ENCODE results near the gene ANO6.
A peak's percentile ranks its signal among the peaks of the same experiment; 100 is the strongest.

Gene ANO6

DNA sequence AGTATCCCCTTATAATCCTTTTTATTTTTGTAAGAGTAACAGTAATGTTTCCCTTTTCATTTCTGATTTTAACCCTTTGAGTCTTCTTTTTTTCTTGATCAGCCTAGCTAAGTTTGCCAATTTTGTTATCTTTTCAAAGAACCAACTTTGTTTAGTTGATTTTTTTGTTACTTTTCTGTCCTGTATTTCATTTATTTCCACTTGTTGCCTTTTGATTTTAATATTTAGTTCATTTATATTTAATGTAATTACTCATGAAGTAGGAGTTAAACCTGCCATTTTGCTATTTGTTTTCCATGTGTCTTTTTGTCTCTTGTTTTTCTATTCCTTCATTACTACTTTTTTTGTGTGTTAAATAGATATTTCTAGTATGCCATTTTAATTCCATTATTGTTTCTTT lies 146.4 kb downstream of the ANO6 start:
- TF ChIP-seq, protein P1, sequence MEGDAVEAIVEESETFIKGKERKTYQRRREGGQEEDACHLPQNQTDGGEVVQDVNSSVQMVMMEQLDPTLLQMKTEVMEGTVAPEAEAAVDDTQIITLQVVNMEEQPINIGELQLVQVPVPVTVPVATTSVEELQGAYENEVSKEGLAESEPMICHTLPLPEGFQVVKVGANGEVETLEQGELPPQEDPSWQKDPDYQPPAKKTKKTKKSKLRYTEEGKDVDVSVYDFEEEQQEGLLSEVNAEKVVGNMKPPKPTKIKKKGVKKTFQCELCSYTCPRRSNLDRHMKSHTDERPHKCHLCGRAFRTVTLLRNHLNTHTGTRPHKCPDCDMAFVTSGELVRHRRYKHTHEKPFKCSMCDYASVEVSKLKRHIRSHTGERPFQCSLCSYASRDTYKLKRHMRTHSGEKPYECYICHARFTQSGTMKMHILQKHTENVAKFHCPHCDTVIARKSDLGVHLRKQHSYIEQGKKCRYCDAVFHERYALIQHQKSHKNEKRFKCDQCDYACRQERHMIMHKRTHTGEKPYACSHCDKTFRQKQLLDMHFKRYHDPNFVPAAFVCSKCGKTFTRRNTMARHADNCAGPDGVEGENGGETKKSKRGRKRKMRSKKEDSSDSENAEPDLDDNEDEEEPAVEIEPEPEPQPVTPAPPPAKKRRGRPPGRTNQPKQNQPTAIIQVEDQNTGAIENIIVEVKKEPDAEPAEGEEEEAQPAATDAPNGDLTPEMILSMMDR (IDR thresholded peaks at IDR 0.05): no peak
- TF ChIP-seq ZFX (IDR thresholded peaks at IDR 0.05; ENCODE audit: borderline replicate concordance): no peak
- H3K27ac ChIP-seq: no peak overlapping the region

DNA sequence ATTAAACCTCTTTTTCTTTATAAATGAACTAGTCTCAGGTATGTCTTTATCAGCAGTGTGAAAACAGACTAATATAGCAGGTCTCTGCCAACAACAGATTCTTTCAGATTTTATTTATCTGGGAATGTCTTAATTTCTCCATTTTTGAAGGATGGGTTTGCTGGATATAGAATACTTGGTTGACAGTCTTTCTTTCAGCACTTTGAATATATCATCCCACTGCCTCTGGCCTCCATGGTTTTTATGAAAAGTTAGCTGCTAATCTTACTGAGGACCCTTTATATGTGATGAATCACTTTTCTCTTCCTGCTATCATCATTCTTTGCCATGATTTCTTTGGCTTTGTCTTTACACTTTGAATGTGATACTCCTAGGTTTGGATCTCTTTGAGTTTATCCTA lies 148.0 kb downstream of the ANO6 start:
- H3K27ac ChIP-seq: no peak overlapping the region
- TF ChIP-seq, protein P1 (IDR thresholded peaks at IDR 0.05): no peak
- TF ChIP-seq ZFX (IDR thresholded peaks at IDR 0.05; ENCODE audit: borderline replicate concordance): no peak

DNA sequence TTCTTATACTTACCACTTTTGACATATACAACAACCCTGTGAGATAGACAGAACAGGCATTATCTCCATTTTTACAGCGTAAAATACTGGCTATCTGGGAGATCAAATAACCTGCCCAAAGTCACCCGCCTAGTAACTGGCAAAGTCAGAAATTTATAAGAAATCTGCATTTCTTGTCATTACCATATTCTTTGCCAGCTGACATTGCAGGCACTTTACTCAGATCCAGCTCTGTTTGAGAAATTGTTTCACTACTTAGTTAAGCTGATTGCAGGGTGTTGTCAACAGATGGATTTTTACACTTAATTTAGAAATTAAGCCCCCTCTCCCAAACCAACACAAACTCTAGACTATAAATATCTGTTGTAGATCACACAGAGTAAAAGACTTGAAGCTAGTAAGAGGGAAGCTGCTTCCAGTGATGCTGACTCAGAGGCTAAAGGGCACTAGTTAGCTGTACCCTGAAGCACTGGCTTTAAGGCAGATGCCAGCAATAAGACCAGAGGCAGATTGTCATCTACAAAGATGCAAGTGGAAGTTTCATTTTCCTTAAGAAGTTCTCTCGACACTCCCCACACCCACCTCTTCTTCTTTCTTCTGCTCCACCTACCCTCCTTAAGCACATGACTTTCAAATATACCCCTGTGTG lies 153.1 kb downstream of the ANO6 start:
- no peak overlapping the region for H3K27ac ChIP-seq
- TF ChIP-seq, protein P1 (IDR thresholded peaks at IDR 0.05): no peak
- TF ChIP-seq ZFX (IDR thresholded peaks at IDR 0.05; ENCODE audit: borderline replicate concordance): no peak

DNA sequence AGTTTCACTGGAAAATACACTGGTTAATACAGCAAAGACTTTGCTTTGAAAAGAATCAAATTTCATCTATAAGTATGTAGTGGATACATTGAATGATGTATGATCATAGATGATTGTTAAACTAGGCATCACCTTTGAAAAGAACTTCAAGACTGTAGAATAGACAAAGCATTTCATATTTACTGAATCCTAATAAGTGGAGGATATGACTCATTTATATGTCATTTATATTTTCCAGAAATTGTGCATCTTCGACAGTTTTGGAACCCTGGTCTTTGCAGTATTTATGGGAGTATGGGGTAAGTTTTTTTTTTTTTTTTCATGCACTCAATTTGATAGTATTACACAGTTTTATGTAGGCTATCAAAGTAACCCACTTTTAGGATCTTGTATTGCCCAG lies 161.9 kb downstream of the ANO6 start:
- TF ChIP-seq, protein P1 (IDR thresholded peaks at IDR 0.05): no peak
- no peak for TF ChIP-seq ZFX (IDR thresholded peaks at IDR 0.05; ENCODE audit: borderline replicate concordance)
- no peak overlapping the region for H3K27ac ChIP-seq

DNA sequence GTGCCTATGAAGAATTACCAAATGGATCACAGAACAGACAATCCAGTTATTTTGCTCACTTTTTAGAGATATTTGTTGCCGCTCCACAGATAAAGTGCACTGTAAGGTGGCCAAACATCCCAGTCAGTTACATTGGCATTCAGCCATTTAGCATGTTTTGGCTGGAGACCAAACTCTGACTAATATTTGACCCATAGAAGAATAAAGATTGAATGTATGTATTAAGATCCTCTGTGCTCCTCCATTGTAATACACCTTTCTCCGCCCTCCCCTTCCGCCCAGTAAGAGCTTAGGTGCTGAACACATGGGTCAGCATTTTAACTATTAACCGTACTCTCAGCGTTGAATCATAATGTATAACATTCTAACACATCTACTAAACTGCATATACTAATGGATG lies 163.4 kb downstream of the ANO6 start:
- no peak overlapping the region for H3K27ac ChIP-seq
- TF ChIP-seq, protein P1 (IDR thresholded peaks at IDR 0.05): no peak
- TF ChIP-seq ZFX (IDR thresholded peaks at IDR 0.05; ENCODE audit: borderline replicate concordance): no peak

DNA sequence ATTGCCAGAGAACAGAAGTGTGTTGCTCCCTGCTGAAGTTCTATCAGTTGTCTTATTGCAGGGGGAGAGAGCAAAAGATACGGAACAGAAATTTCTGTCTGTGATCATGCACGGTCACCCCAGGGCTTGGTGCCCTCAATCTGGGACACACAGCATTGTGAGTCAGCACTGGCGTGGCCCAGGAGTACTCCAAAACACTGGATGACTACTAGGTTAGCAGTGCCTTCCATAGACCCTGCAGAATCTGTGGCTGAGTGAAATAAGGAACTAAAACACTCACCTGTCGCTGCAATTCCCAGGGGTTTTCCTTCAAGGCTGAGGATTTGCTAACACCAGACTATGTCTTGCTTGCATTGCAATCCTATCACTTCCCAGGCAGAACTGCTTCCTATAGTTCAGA lies 165.5 kb downstream of the ANO6 start:
- no peak overlapping the region for H3K27ac ChIP-seq
- TF ChIP-seq, protein P1 (IDR thresholded peaks at IDR 0.05): no peak
- no peak for TF ChIP-seq ZFX (IDR thresholded peaks at IDR 0.05; ENCODE audit: borderline replicate concordance)

DNA sequence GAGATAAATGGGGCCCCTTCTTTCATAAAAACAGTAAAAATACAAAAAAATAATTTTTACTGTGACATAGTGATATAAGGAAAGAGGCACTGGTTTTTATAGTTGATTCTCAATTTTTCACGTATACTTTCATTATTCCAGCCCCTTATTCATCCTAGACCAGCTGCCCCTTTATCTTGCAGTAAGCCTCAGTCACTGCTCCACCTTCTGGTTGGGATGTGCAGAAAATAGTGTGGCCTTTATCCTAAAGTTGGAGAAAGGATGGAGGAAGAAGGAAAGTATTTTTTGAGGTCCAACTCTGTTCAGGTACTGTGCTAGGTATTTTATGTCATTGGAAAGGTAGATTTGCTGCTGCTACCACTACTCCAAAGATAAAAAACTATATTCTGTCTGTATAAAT lies 172.7 kb downstream of the ANO6 start:
- no peak for TF ChIP-seq ZFX (IDR thresholded peaks at IDR 0.05; ENCODE audit: borderline replicate concordance)
- TF ChIP-seq, protein P1 (IDR thresholded peaks at IDR 0.05): peak; percentile 71
- no peak overlapping the region for H3K27ac ChIP-seq
